Gastrocnemius medialis (tissue), 4 donors: Measurements from ENCODE around the gene HOTAIR. TPM values are rescaled to one million over a fixed set of nuclear protein-coding genes. Genes with fewer than 3 reads are reported as not detected.
A peak's percentile ranks its signal among the peaks of the same experiment; 100 is the strongest.

Experiments used
- ATAC-seq, 2 donors: fragments of 150-250 bp; one replicate each; pipeline ENCODE4 v1.9.1; 2016
- DNase-seq, 2 donors: peaks; one replicate each; pipeline ENCODE4 v3.0.0-alpha.2; 2019
- H3K27ac ChIP-seq, 4 donors: fragments of 200-600 bp; sonication (generic); 1 replicate in 1 of 4; 2 replicates in 3 of 4; pipeline ENCODE4 v1.5.1; 2016 to 2018; ENCODE audit warnings: mild to moderate bottlenecking in 2 of 4, moderate library complexity in 1 of 4
- H3K27me3 ChIP-seq, 3 donors: fragments of 200-600 bp; sonication (generic) in 2 of 3; 1 replicate in 1 of 3; 2 replicates in 2 of 3; pipeline versions ENCODE4 v1.5.1 to v1.6.0; 2016 to 2019; ENCODE audit warnings: mild to moderate bottlenecking in 1 of 3, moderate library complexity in 1 of 3
- H3K36me3 ChIP-seq, 2 donors: fragments of 200-600 bp; sonication (generic) in 1 of 2; one replicate each; pipeline ENCODE4 v1.5.1; 2017 to 2018
- H3K4me1 ChIP-seq, 2 donors: fragments of 200-600 bp; sonication (generic) in 1 of 2; one replicate each; pipeline ENCODE4 v1.5.1; 2016 to 2017; ENCODE audit warnings: mild to moderate bottlenecking in 2 of 2
- H3K4me3 ChIP-seq, 4 donors: fragments of 200-600 bp; sonication (generic) in 3 of 4; 1 replicate in 1 of 4; 2 replicates in 3 of 4; pipeline ENCODE4 v1.5.1; 2016 to 2019; ENCODE audit warnings: mild to moderate bottlenecking in 2 of 4
- H3K9me3 ChIP-seq, 3 donors: fragments of 200-600 bp; sonication (generic) in 2 of 3; 1 replicate in 1 of 3; 2 replicates in 2 of 3; pipeline ENCODE4 v1.5.1; 2016 to 2019
- POLR2A ChIP-seq, 2 donors: fragments of 450-650 bp; IDR thresholded peaks; one replicate each; pipeline ENCODE4 v1.6.1; 2017; ENCODE audit warnings: antibody characterized with exemption in 2 of 2, mild to moderate bottlenecking in 2 of 2, moderate library complexity in 2 of 2
- in situ Hi-C, 4 donors: fragments of 200-750 bp; cut with MboI; loops; one replicate each; pipeline versions ENCODE4 v1.15.0 to v1.8.0; 2017; ENCODE audit warnings: low sequenced_read_pairs in 4 of 4
- intact Hi-C: fragments of 100-400 bp; cut with DNase I; formaldehyde crosslinking; loops from one replicate; pipeline ENCODE4 v1.15.1; 2023; ENCODE audit warnings: low total_unique reads
- total RNA-seq, 4 donors: library from RNA; depleted of rRNA; stranded (reverse); fragments of >200 nt; gene quantifications; one replicate each; pipeline versions ENCODE4 v1.1.0 to v1.2.3, GENCODE V29; 2016
- TF ChIP-seq, protein P1 (sequence below), 5 experiments: fragments of 450-650 bp in 3 of 5; fragments of 200-600 bp in 2 of 5; sonication (generic) in 2 of 5; IDR thresholded peaks in 4 of 5; conservative IDR thresholded peaks in 1 of 5; 1 replicate in 4 of 5; 2 replicates in 1 of 5; pipeline ENCODE4 v1.5.1; 2016 to 2019; ENCODE audit warnings: antibody characterized with exemption in 5 of 5, mild to moderate bottlenecking in 3 of 5, moderate library complexity in 3 of 5

Gene HOTAIR
- total RNA-seq, 4 donors from 2014 or later = 0.35 to 0.83 (median 0.56) TPM; not detected in 1

DNA sequence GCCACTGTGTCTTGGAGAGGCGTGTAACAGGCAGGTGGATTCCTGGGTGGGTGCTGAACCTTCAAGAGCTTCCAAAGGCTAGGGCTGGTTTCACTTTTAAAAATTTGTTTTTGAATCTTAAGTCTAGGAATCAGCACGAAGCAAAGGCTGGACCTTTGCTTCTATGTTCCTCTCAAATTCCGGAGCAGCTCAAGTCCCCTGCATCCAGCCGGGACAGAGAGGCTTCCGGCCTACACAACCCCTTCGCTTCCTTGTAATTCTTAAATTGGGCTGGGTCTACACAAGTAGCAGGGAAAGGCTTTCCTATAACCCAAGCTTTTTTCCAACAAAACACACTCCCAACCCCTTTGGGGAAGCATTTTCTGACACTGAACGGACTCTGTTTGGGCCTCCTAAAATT is 11.7 kb downstream of the HOTAIR start:
- Histone ChIP-seq H3K9me3 (no peaks in the 10 kb centered on the region), H3K36me3 (no peaks in the 10 kb centered on the region), H3K4me1 (peaks cover 0 to 5% of the 10 kb centered on the region in 2 donors), H3K27ac (peak overlapping the region in 3 of 4 donors; percentile 71 to 74 (median 71)), H3K4me3 (no peak overlapping the region), H3K27me3 (peaks cover 90 to 95% (median 93%) of the 10 kb centered on the region in 3 donors)
- TF ChIP-seq, protein P1, sequence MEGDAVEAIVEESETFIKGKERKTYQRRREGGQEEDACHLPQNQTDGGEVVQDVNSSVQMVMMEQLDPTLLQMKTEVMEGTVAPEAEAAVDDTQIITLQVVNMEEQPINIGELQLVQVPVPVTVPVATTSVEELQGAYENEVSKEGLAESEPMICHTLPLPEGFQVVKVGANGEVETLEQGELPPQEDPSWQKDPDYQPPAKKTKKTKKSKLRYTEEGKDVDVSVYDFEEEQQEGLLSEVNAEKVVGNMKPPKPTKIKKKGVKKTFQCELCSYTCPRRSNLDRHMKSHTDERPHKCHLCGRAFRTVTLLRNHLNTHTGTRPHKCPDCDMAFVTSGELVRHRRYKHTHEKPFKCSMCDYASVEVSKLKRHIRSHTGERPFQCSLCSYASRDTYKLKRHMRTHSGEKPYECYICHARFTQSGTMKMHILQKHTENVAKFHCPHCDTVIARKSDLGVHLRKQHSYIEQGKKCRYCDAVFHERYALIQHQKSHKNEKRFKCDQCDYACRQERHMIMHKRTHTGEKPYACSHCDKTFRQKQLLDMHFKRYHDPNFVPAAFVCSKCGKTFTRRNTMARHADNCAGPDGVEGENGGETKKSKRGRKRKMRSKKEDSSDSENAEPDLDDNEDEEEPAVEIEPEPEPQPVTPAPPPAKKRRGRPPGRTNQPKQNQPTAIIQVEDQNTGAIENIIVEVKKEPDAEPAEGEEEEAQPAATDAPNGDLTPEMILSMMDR (IDR thresholded peaks at IDR 0.05 in 4 of 5, conservative IDR thresholded peaks at IDR 0.05 in 1 of 5) = no peak
- no peak for TF ChIP-seq POLR2A (IDR thresholded peaks at IDR 0.05)
- DNase-seq = no peak
- in situ Hi-C loops (no loop called here), intact Hi-C loops (no loop called here)
- ATAC-seq = no peak

DNA sequence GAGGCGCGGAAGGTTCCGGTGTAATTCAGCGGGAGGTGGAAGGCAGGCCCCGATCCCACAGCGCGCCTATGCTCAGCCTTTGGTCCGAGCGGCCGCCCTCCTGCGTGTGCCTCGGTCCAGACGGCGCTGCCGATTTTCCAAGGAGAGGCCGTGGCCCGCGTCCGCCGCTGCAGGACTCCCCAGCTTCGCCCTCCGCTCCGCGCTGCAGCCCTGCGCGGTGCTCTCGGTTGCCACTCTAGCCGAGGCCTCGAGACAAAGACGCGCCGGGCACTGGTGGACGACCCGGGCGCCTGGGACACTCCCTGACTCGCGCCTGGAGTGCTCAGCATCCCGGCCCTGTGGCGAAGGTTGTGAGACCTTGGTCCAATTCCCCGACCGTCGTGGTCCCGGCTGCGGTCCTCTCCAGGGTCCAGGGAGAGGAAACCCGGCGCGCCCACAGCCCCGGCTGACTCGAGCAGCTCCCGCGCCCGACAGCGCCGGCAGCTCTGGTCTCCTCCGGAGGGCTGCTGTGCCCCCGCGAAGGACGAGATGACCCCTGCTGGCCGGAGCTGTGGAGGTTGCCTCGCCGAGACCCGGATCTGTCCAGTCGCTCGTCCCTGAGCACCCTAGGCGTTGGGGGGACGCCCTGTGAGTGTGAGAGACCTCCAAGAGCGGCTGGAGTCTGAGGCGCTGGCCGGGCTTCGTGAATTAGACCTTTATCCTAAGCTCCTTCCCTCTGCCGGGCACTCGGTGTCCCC is 13.6 kb downstream of the HOTAIR start:
- Histone ChIP-seq H3K4me3 (peak overlapping the region; percentile 14 to 46 (median 22)), H3K36me3 (no peaks in the 10 kb centered on the region), H3K27me3 (peaks cover 93 to 99% (median 95%) of the 10 kb centered on the region in 3 donors), H3K4me1 (peaks cover 0 to 5% of the 10 kb centered on the region in 2 donors), H3K9me3 (no peaks in the 10 kb centered on the region), H3K27ac (peak overlapping the region in 1 of 4 donors; percentile 27)
- TF ChIP-seq, protein P1 (IDR thresholded peaks at IDR 0.05 in 4 of 5, conservative IDR thresholded peaks at IDR 0.05 in 1 of 5) = peak in 1 of 5 experiments; percentile 18
- TF ChIP-seq POLR2A (IDR thresholded peaks at IDR 0.05) = no peak
- DNase-seq (no peak), ATAC-seq (peak in 1 of 2 donors; percentile 18)
- in situ Hi-C loops (no loop called here), intact Hi-C loops (no loop called here)

DNA sequence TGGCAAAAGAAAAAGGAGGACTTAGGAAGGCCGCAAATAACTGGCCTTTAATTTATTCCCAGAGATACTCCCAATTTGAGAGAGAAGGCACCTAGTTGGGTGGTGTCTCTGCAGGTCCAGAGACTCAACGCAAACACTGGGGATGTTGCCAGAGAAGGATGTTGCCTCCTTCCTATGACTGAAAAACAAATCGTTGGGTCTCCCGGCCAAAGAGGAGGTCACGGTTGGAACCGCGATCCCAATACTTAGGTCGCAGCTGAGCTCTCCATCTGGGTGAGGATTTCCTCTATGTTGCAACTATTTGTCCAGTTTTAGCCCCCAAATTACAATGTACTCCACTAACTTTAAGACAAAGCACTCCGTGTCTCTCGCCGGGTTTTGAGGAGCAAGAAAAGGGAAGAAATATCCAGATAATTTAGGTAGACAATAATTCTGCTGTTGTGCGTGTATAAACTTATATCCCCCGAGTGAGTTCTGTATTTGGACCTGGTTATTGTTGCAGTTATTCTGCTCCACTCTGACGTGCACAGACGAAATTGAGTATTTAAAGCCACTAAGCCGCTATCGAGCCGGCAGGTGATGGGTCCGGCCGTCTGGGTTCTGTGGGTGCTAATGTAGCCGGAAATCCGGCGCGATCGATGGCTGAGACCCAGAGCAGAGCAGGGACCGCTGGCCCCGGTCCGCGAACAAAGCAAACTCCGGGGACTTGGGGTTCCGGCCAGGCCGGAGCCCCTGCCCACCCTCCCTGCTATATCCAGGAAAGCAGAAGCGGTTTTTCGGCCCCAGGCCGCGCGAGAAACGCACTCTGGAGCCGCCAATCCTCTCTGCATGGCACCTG is 14.3 kb downstream of the HOTAIR start:
- Histone ChIP-seq H3K4me1 (peaks cover 0 to 5% of the 10 kb centered on the region in 2 donors), H3K27ac (peak overlapping the region in 1 of 4 donors; percentile 27), H3K4me3 (peak overlapping the region in 3 of 4 donors; percentile 14 to 46 (median 26)), H3K36me3 (no peaks in the 10 kb centered on the region), H3K27me3 (peaks cover 93 to 99% (median 95%) of the 10 kb centered on the region in 3 donors), H3K9me3 (no peaks in the 10 kb centered on the region)
- in situ Hi-C loops (no loop called here), intact Hi-C loops (no loop called here)
- no peak for ATAC-seq
- TF ChIP-seq, protein P1 (IDR thresholded peaks at IDR 0.05 in 4 of 5, conservative IDR thresholded peaks at IDR 0.05 in 1 of 5) = no peak
- no peak for TF ChIP-seq POLR2A (IDR thresholded peaks at IDR 0.05)
- no peak for DNase-seq

DNA sequence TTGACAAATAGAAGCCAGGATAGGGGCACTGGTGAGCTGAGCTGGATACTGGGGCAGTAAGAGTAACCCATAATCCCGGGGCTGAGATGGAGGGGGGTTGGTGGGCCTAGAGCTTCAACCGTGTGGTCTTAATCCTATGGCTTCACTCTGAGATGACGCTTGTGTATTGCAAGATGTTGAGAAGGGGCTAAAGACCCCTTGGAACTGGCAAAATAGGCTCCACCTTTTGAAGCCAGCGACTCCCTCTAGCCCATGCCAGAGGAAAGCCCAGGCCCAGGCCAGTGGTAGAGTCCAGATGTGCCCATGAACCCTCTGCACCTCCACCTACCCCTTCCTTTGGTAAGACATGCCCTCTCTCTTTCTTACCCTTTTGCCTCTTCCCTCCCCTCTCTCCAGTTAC is 15.4 kb downstream of the HOTAIR start:
- H3K4me1 ChIP-seq = peaks cover 0 to 5% of the 10 kb centered on the region in 2 donors
- in situ Hi-C loops = no loop called here
- TF ChIP-seq POLR2A (IDR thresholded peaks at IDR 0.05) = no peak
- TF ChIP-seq, protein P1 (IDR thresholded peaks at IDR 0.05 in 4 of 5, conservative IDR thresholded peaks at IDR 0.05 in 1 of 5) = no peak
- intact Hi-C loops = no loop called here
- H3K27me3 ChIP-seq = peaks cover 93 to 99% (median 93%) of the 10 kb centered on the region in 3 donors
- no peaks in the 10 kb centered on the region for H3K36me3 ChIP-seq
- ATAC-seq (no peak), DNase-seq (no peak)
- H3K4me3 ChIP-seq = no peak overlapping the region
- no peaks in the 10 kb centered on the region for H3K9me3 ChIP-seq
- no peak overlapping the region for H3K27ac ChIP-seq
